H9 (cell line): ENCODE measurements around the gene GRWD1. TPM values are rescaled to one million over a fixed set of nuclear protein-coding genes. Genes with fewer than 3 reads are reported as not detected.

Experiments used
- DNase-seq: peaks from one replicate; pipeline ENCODE4 v3.0.0-alpha.2; 2017
- H2AFZ ChIP-seq: one replicate; pipeline ENCODE4 v1.6.1; 2013; ENCODE audit warnings: mild to moderate bottlenecking, low read length, control low read depth, moderate library complexity
- H2AK5ac ChIP-seq: 2 replicates; pipeline ENCODE4 v1.6.1; 2013; ENCODE audit warnings: low read length, control low read depth, mixed read lengths; ENCODE audit not compliant: insufficient read length
- H2BK120ac ChIP-seq: one replicate; pipeline ENCODE4 v1.6.1; 2013; ENCODE audit warnings: low read depth, mild to moderate bottlenecking, low read length, control low read depth, inconsistent platforms; ENCODE audit not compliant: poor library complexity, severe bottlenecking
- H2BK12ac ChIP-seq: 2 replicates; pipeline ENCODE4 v1.6.1; 2013; ENCODE audit warnings: low read length, control low read depth, mixed read lengths, low read depth; ENCODE audit not compliant: insufficient read length
- H2BK15ac ChIP-seq: 2 replicates; pipeline ENCODE4 v1.6.1; 2013; ENCODE audit warnings: low read depth, low read length, control low read depth
- H2BK20ac ChIP-seq: one replicate; pipeline ENCODE4 v1.6.1; 2013; ENCODE audit warnings: low read depth, mild to moderate bottlenecking, low read length, control low read depth, inconsistent platforms; ENCODE audit not compliant: poor library complexity, severe bottlenecking
- H2BK5ac ChIP-seq: 2 replicates; pipeline ENCODE4 v1.6.1; 2013; ENCODE audit warnings: low read length, control low read depth, mixed read lengths; ENCODE audit not compliant: insufficient read length
- H3K14ac ChIP-seq: 2 replicates; pipeline ENCODE4 v1.6.1; 2013; ENCODE audit warnings: low read length, control low read depth; ENCODE audit not compliant: insufficient read depth
- H3K18ac ChIP-seq: 2 replicates; pipeline ENCODE4 v1.6.1; 2013; ENCODE audit warnings: low read depth, mild to moderate bottlenecking, mixed read lengths, low read length, control low read depth; ENCODE audit not compliant: insufficient read length
- H3K23ac ChIP-seq: 2 replicates; pipeline ENCODE4 v1.6.1; 2013; ENCODE audit warnings: low read length, control low read depth, mixed read lengths, low read depth; ENCODE audit not compliant: insufficient read length
- H3K23me2 ChIP-seq: 2 replicates; pipeline ENCODE4 v1.6.1; 2013; ENCODE audit warnings: low read depth, mild to moderate bottlenecking, mixed read lengths, low read length, control low read depth; ENCODE audit not compliant: insufficient read length, poor library complexity, severe bottlenecking
- H3K27ac ChIP-seq: 2 replicates; pipeline ENCODE4 v1.5.1; 2013; ENCODE audit warnings: low read length, control low read depth, mixed read lengths, low read depth; ENCODE audit not compliant: insufficient read length
- H3K27me3 ChIP-seq: 2 replicates; pipeline ENCODE4 v1.6.1; 2013; ENCODE audit warnings: low read length, control low read depth, inconsistent platforms; ENCODE audit not compliant: insufficient read depth
- H3K4ac ChIP-seq: 2 replicates; pipeline ENCODE4 v1.6.1; 2013; ENCODE audit warnings: low read depth, mild to moderate bottlenecking, control low read depth, inconsistent platforms, low read length, moderate library complexity
- H3K4me1 ChIP-seq: 2 replicates; pipeline ENCODE4 v1.6.1; 2013; ENCODE audit warnings: low read length, control low read depth, inconsistent platforms; ENCODE audit not compliant: insufficient read depth
- H3K4me2 ChIP-seq: 2 replicates; pipeline ENCODE4 v1.6.1; 2013; ENCODE audit warnings: low read length, control low read depth, mixed read lengths; ENCODE audit not compliant: insufficient read length, insufficient read depth
- H3K56ac ChIP-seq: 2 replicates; pipeline ENCODE4 v1.6.1; 2013; ENCODE audit warnings: low read depth, mild to moderate bottlenecking, mixed read lengths, low read length, control low read depth; ENCODE audit not compliant: insufficient read length
- H3K79me1 ChIP-seq: 2 replicates; pipeline ENCODE4 v1.6.1; 2013; ENCODE audit warnings: low read depth, mild to moderate bottlenecking, moderate library complexity, low read length, control low read depth, inconsistent platforms; ENCODE audit not compliant: insufficient read depth, poor library complexity, severe bottlenecking
- H3K79me2 ChIP-seq: 2 replicates; pipeline ENCODE4 v1.6.1; 2013; ENCODE audit warnings: low read length, control low read depth, inconsistent platforms; ENCODE audit not compliant: insufficient read depth
- H3K9ac ChIP-seq: 2 replicates; pipeline ENCODE4 v1.6.1; 2013; ENCODE audit warnings: low read length, control low read depth, mixed read lengths; ENCODE audit not compliant: insufficient read length; ENCODE audit errors: extremely low read depth
- H3K9me3 ChIP-seq: one replicate; pipeline ENCODE4 v1.6.1; 2013; ENCODE audit warnings: low read depth, low read length, inconsistent platforms; ENCODE audit not compliant: control insufficient read depth
- H3T11ph ChIP-seq: one replicate; pipeline ENCODE4 v1.6.1; 2013; ENCODE audit warnings: mild to moderate bottlenecking, low read length, control low read depth, inconsistent platforms
- H4K20me1 ChIP-seq: one replicate; pipeline ENCODE4 v1.6.1; 2013; ENCODE audit not compliant: control insufficient read depth, insufficient read length, insufficient read depth
- H4K5ac ChIP-seq: 2 replicates; pipeline ENCODE4 v1.6.1; 2013; ENCODE audit warnings: low read depth, mild to moderate bottlenecking, mixed read lengths, low read length, control low read depth; ENCODE audit not compliant: insufficient read length
- H4K8ac ChIP-seq: replicated peaks from 2 replicates; pipeline ENCODE4 v1.6.1; 2013; ENCODE audit warnings: low read length, control low read depth, mixed read lengths, low read depth; ENCODE audit not compliant: insufficient read length
- H4K91ac ChIP-seq: 2 replicates; pipeline ENCODE4 v1.6.1; 2013; ENCODE audit warnings: low read depth, mild to moderate bottlenecking, moderate library complexity, mixed read lengths, low read length, control low read depth; ENCODE audit not compliant: insufficient read length
- H3K27ac Mint-ChIP-seq, 3 experiments: 2 replicates in 2 of 3; 3 replicates in 1 of 3; pipeline ENCODE4 v1.8.0; 2020 to 2021; ENCODE audit warnings: mixed read lengths in 3 of 3, mild to moderate bottlenecking in 1 of 3, moderate library complexity in 1 of 3
- H3K27me3 Mint-ChIP-seq: 2 replicates; pipeline ENCODE4 v1.8.0; 2021; ENCODE audit warnings: low read depth, mild to moderate bottlenecking, moderate library complexity, mixed read lengths
- H3K36me3 Mint-ChIP-seq, 3 experiments: 2 replicates in 2 of 3; 3 replicates in 1 of 3; pipeline ENCODE4 v1.8.0; 2020 to 2021; ENCODE audit warnings: low read depth in 3 of 3, mixed read lengths in 3 of 3; ENCODE audit not compliant: insufficient read depth in 1 of 3
- H3K4me1 Mint-ChIP-seq, 2 experiments: 2 replicates each; pipeline ENCODE4 v1.8.0; 2020; ENCODE audit warnings: mixed read lengths in 2 of 2
- H3K4me3 Mint-ChIP-seq, 2 experiments: 2 replicates in 1 of 2; 3 replicates in 1 of 2; pipeline ENCODE4 v1.8.0; 2020 to 2021; ENCODE audit warnings: mild to moderate bottlenecking in 2 of 2, mixed read lengths in 2 of 2, moderate library complexity in 1 of 2
- H3K9me3 Mint-ChIP-seq, 2 experiments: 2 replicates in 1 of 2; 3 replicates in 1 of 2; pipeline ENCODE4 v1.8.0; 2020; ENCODE audit warnings: mild to moderate bottlenecking in 2 of 2, mixed read lengths in 2 of 2, moderate library complexity in 1 of 2
- WGBS: extraction: QIAGEN DNeasy Blood & Tissue Kit; methylation state at CpG from one replicate; pipeline ENCODE4 v1.1.7; 2013; ENCODE audit warnings: missing lambda C conversion rate, low lambda C conversion rate, mixed read lengths; ENCODE audit not compliant: insufficient read length; ENCODE audit errors: extremely low coverage; 5-methylcytosine and 5-hydroxymethylcytosine counted together
- total RNA-seq: library from RNA; stranded (reverse); gene quantifications from 2 replicates; pipeline ENCODE4 v1.2.1, GENCODE V29; 2021
- TF ChIP-seq, protein P1 (sequence below): fragments of 200-600 bp; sonication (generic); conservative IDR thresholded peaks from 3 replicates; pipeline ENCODE4 v1.8.0; 2021; ENCODE audit warnings: antibody characterized with exemption, mild to moderate bottlenecking

The GRWD1 gene
- total RNA-seq, 1 experiment from 2014 or later = 92.0 TPM

DNA sequence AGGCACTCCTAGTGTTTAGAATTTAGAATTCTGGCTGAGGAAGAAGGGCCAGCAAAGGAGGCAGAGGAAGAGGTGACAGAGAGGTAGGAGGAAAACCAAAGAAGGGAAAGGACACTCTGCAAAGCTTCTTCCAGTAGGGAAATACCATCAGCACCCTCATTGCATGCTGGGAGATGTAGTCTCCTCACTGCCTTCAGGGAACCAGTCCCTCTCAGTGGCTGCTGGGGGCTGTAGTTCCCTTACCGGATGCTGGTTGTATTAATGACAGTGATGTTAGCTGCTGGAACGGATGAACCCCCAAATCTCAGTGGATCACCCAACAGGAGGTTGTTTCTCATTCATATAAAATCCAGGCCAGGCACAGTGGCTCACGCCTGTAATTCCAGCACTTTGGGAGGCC, 42.2 kb upstream of the GRWD1 start:
- Histone ChIP-seq H3K9ac (no peak overlapping the region), H3K79me1 (peaks cover 6% of the 10 kb centered on the region), H4K20me1 (no peaks in the 10 kb centered on the region), H3K79me2 (peaks cover 11% of the 10 kb centered on the region; the same call in 1 of the 2 replicates), H2AK5ac (no peak overlapping the region), H2BK120ac (no peak overlapping the region), H3K9me3 (no peaks in the 10 kb centered on the region), H2BK20ac (no peak overlapping the region), H3K56ac (no peak overlapping the region), H2BK5ac (no peak overlapping the region), H4K8ac (no peak overlapping the region), H3K4ac (no peak overlapping the region), H2BK12ac (no peak overlapping the region), H3K27ac (no peak overlapping the region), H2BK15ac (no peak overlapping the region), H3K23me2 (peaks cover 6% of the 10 kb centered on the region), H3K18ac (no peak overlapping the region), H3K4me1 (peaks cover 10% of the 10 kb centered on the region; the same call in 1 of the 2 replicates), H4K5ac (no peak overlapping the region), H4K91ac (no peak overlapping the region), H3K23ac (no peak overlapping the region), H3K4me2 (no peak overlapping the region), H2AFZ (no peak overlapping the region), H3K27me3 (no peaks in the 10 kb centered on the region), H3K14ac (no peak overlapping the region), H3T11ph (no peak overlapping the region)
- H3K9me3 Mint-ChIP-seq = no peaks in the 10 kb centered on the region; a peak in 1 of 5 replicates
- H3K27me3 Mint-ChIP-seq = no peaks in the 10 kb centered on the region
- TF ChIP-seq, protein P1, sequence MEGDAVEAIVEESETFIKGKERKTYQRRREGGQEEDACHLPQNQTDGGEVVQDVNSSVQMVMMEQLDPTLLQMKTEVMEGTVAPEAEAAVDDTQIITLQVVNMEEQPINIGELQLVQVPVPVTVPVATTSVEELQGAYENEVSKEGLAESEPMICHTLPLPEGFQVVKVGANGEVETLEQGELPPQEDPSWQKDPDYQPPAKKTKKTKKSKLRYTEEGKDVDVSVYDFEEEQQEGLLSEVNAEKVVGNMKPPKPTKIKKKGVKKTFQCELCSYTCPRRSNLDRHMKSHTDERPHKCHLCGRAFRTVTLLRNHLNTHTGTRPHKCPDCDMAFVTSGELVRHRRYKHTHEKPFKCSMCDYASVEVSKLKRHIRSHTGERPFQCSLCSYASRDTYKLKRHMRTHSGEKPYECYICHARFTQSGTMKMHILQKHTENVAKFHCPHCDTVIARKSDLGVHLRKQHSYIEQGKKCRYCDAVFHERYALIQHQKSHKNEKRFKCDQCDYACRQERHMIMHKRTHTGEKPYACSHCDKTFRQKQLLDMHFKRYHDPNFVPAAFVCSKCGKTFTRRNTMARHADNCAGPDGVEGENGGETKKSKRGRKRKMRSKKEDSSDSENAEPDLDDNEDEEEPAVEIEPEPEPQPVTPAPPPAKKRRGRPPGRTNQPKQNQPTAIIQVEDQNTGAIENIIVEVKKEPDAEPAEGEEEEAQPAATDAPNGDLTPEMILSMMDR = no peak
- peaks cover 42 to 55% of the 10 kb centered on the region in 2 experiments for H3K4me1 Mint-ChIP-seq
- WGBS = no CpG with 5 or more reads among the region's 3 CpGs
- H3K36me3 Mint-ChIP-seq = peaks cover 0 to 4% (median 2%) of the 10 kb centered on the region in 3 experiments; a peak in 4 of 7 replicates
- DNase-seq = peak; percentile 86
- peak overlapping the region in 1 of 2 experiments; percentile 47; a peak in 1 of 5 replicates for H3K4me3 Mint-ChIP-seq
- peak overlapping the region in 2 of 3 experiments; percentile 58 to 92; a peak in 3 of 7 replicates for H3K27ac Mint-ChIP-seq
